NCI-H345 treated with DMSO at 0.1 percent for 48 hours (cell line): ENCODE data around the gene RAD50.
"Not testable (repeated sequence)": the region's sequence is repeated elsewhere in the genome, so short reads cannot be mapped to it uniquely, and the experiment has no call there.

Source experiments
- DNase-seq: peaks from one replicate; lab custom pipeline; 2025; ENCODE audit not compliant: unreplicated experiment; lab: John Stamatoyannopoulos, UW

Gene RAD50

GRCh38 chr5:132629230-132629944 is 72.6 kb downstream of the RAD50 start:
- DNase-seq: no peak

GRCh38 chr5:132633587-132633986 is 76.8 kb downstream of the RAD50 start:
- DNase-seq: not testable (repeated sequence)

GRCh38 chr5:132635873-132636272 is 79.1 kb downstream of the RAD50 start:
- no peak for DNase-seq

- DNase-seq: no peak
These were observed 80.5 kb downstream of the RAD50 start for GRCh38 chr5:132637241-132637640.

- no peak for DNase-seq
These were observed 82.9 kb downstream of the RAD50 start for GRCh38 chr5:132639706-132640130.

GRCh38 chr5:132640613-132641012 is 83.8 kb downstream of the RAD50 start:
- no peak for DNase-seq

GRCh38 chr5:132641241-132641723 is 84.5 kb downstream of the RAD50 start:
- no peak for DNase-seq

- DNase-seq: no peak
These were observed 85.1 kb downstream of the RAD50 start for GRCh38 chr5:132641841-132642240.

GRCh38 chr5:132644177-132644576 is 87.4 kb downstream of the RAD50 start:
- DNase-seq: no peak

- no peak for DNase-seq
These were observed 89.9 kb downstream of the RAD50 start for GRCh38 chr5:132646583-132647266.

- DNase-seq: no peak
These were observed 90.7 kb downstream of the RAD50 start for GRCh38 chr5:132647473-132647872.

GRCh38 chr5:132648355-132648754 is 91.6 kb downstream of the RAD50 start:
- no peak for DNase-seq

GRCh38 chr5:132651838-132652469 is 95.2 kb downstream of the RAD50 start:
- DNase-seq: no peak

GRCh38 chr5:132653716-132654115 is 96.9 kb downstream of the RAD50 start:
- no peak for DNase-seq

GRCh38 chr5:132655821-132656773 is 99.3 kb downstream of the RAD50 start:
- DNase-seq: no peak

GRCh38 chr5:132656774-132657355 is 100.1 kb downstream of the RAD50 start:
- no peak for DNase-seq

- no peak for DNase-seq
These were observed 101.1 kb downstream of the RAD50 start, which contains the start of gene IL13 for GRCh38 chr5:132657676-132658380. Gene IL13, plus strand, starts transcription at chr5:132658173. Its CDS starts 14 bp downstream, at chr5:132658187.

- no peak for DNase-seq
These were observed 101.9 kb downstream of the RAD50 start for GRCh38 chr5:132658381-132659302.
